ENCODE results near the gene CYTH3. TPM values are rescaled to one million over a fixed set of nuclear protein-coding genes. Genes with fewer than 3 reads are reported as not detected.
"Not testable (repeated sequence)": the region's sequence is repeated elsewhere in the genome, so short reads cannot be mapped to it uniquely, and the experiment has no call there.

The CYTH3 gene
- total RNA-seq, 2 donors from 2014 or later: 12.3 to 37.7 TPM

DNA sequence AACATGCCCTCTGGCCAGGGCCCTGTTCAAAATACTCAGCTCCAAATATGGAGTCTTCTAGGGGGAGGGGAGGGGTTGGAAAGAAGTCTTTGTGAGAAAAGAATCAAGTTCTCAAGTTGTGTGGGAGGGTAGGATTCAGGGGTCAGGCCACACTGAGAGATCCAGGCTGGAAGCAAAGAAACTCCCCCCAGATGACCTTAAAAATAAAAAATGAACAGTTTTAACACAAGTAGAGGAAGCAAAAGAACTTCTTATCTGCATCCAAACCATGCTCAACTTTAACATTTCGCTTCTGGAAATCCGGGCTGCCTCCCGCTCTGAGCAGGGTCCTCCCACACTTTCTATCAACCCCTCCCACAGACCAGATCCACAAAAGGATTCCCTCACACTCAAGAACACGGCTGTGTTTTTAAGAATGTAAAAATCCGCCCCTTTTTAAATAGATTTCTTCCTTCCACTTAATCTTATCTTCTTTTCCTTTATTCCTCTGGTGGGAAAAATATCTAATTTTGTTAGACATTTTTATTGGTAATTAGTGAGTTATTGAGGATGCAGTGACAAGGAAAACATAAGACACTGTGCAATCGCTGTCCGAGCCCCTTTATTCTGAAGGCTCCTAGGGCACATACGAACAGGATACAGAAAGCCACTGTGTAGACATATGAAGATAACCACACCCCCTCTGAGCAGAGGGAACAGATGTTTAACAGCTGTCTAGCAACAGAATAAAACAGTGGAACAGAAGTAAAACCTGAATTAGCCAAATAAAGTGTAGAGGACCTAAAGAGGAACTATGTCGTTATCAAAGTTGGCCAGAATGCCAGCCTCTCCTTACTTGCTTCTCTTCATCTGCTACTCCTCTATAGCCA, 43.8 kb downstream of the CYTH3 start:
- Histone ChIP-seq H3K4me3 (no peak overlapping the region), H3K27me3 (replicated peaks; ENCODE audit: insufficient read depth) (no peaks in the 10 kb centered on the region)
- no peak for DNase-seq (ENCODE audit: low spot score)

DNA sequence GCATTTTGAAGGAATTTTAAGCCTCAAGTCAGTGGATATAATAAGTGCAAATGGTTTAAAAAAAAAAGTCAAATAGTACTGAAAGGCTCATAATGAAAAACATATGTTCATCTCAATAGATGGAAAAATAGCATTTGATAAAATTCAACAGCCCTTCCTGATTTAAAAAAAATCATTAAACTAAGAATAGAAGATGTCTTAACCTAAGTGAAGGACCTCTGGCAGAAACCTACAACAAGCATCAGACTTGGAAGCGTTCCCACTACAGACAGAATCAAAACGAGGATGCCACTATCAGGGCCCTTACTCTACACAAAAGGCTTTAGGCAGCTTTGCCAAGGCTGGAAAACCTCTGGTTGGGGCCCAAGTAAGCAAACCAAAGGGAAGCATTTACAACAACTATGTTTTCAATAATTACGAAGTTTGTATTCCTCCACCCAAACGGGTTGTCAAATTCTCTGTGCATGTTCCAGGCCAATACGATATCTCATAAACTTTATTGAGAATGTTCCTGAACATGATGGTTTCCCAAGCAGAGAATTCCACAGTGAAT, 45.1 kb downstream of the CYTH3 start:
- intact Hi-C loops (cut with DNase I): no loop called here
- TF ChIP-seq, protein P1, sequence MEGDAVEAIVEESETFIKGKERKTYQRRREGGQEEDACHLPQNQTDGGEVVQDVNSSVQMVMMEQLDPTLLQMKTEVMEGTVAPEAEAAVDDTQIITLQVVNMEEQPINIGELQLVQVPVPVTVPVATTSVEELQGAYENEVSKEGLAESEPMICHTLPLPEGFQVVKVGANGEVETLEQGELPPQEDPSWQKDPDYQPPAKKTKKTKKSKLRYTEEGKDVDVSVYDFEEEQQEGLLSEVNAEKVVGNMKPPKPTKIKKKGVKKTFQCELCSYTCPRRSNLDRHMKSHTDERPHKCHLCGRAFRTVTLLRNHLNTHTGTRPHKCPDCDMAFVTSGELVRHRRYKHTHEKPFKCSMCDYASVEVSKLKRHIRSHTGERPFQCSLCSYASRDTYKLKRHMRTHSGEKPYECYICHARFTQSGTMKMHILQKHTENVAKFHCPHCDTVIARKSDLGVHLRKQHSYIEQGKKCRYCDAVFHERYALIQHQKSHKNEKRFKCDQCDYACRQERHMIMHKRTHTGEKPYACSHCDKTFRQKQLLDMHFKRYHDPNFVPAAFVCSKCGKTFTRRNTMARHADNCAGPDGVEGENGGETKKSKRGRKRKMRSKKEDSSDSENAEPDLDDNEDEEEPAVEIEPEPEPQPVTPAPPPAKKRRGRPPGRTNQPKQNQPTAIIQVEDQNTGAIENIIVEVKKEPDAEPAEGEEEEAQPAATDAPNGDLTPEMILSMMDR (IDR thresholded peaks at IDR 0.05): no peak
- TF ChIP-seq POLR2AphosphoS5 (IDR thresholded peaks at IDR 0.05): no peak
- TF ChIP-seq POLR2A (IDR thresholded peaks at IDR 0.05): no peak
- Histone ChIP-seq H3K27me3 (replicated peaks; ENCODE audit: insufficient read depth) (no peaks in the 10 kb centered on the region), H3K27ac (no peak overlapping the region), H3K4me3 (no peak overlapping the region), H3K4me1 (replicated peaks) (no peaks in the 10 kb centered on the region), H3K9me3 (no peaks in the 10 kb centered on the region), H3K36me3 (no peaks in the 10 kb centered on the region)
- DNase-seq (ENCODE audit: low spot score): no peak
- 20% methylated on average over 5 of the region's 5 CpGs for WGBS

More for the DNA sequence above, 43.8 kb downstream of the CYTH3 start:
- Histone ChIP-seq H3K36me3 (no peaks in the 10 kb centered on the region), H3K9me3 (no peaks in the 10 kb centered on the region), H3K4me1 (replicated peaks) (no peaks in the 10 kb centered on the region), H3K27ac (peak overlapping the region in 1 of 2 donors; percentile 5)
- no peak for TF ChIP-seq POLR2A (IDR thresholded peaks at IDR 0.05)
- TF ChIP-seq, protein P1 (IDR thresholded peaks at IDR 0.05): no peak
- no peak for TF ChIP-seq POLR2AphosphoS5 (IDR thresholded peaks at IDR 0.05)
- WGBS: 35% methylated on average over 9 of the region's 9 CpGs
- intact Hi-C loops (cut with DNase I): no loop called here

DNA sequence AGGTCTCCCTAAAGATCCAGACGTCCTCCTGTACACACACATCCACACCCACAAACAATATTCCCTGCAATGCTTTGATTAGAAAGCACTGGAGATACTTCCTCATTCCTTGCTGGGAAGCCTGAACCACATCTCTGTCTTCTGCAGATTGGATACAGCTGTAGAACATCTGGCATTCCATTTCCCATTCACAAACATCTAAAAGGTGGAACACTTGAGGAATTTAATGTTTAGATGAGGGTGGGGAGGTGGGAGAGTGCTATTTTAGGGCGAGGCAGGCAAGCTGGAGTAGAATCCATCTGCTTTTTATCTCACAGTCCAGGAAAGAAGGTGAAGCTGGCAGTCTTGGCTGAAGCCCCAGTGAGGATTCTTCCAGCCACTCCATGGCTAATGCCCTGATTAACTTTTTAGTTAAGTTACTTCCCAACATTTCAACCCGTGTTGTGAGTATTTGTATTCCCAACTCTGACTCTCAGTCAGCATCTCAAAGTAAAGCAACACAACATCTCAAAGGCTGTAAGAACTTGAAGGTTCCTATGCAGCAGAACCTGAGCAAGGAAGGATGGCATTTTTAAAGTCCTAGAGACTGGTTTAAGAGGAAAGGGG, 46.1 kb downstream of the CYTH3 start:
- no peak for TF ChIP-seq POLR2A (IDR thresholded peaks at IDR 0.05)
- TF ChIP-seq POLR2AphosphoS5 (IDR thresholded peaks at IDR 0.05): no peak
- TF ChIP-seq, protein P1 (IDR thresholded peaks at IDR 0.05): no peak
- no peak for DNase-seq (ENCODE audit: low spot score)
- Histone ChIP-seq H3K4me1 (replicated peaks) (no peaks in the 10 kb centered on the region), H3K27me3 (replicated peaks; ENCODE audit: insufficient read depth) (no peaks in the 10 kb centered on the region), H3K9me3 (no peaks in the 10 kb centered on the region), H3K4me3 (no peak overlapping the region), H3K27ac (no peak overlapping the region), H3K36me3 (no peaks in the 10 kb centered on the region)
- WGBS: 38% methylated on average over 3 of the region's 3 CpGs
- intact Hi-C loops (cut with DNase I): no loop called here

DNA sequence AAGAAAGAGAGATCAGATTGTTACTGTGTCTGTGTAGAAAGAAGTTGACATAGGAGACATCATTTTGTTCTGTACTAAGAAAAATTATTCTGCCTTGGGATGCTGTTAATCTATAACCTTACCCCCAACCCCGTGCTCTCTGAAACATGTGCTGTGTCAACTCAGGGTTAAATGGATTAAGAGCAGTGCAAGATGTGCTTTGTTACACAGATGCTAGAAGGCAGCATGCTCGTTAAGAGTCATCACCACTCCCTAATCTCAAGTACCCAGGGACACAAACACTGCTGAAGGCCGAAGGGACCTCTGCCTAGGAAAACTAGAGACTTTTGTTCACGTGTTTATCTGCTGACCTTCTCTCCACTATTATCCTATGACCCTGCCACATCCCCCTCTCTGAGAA, 49.0 kb downstream of the CYTH3 start:
- H3K4me3 ChIP-seq; H3K27ac ChIP-seq; H3K9me3 ChIP-seq; H3K4me1 ChIP-seq (replicated peaks); DNase-seq (ENCODE audit: low spot score); H3K36me3 ChIP-seq; intact Hi-C loops (cut with DNase I); H3K27me3 ChIP-seq (replicated peaks; ENCODE audit: insufficient read depth): not testable (repeated sequence)
- WGBS: 60% methylated on average over 4 of the region's 4 CpGs

DNA sequence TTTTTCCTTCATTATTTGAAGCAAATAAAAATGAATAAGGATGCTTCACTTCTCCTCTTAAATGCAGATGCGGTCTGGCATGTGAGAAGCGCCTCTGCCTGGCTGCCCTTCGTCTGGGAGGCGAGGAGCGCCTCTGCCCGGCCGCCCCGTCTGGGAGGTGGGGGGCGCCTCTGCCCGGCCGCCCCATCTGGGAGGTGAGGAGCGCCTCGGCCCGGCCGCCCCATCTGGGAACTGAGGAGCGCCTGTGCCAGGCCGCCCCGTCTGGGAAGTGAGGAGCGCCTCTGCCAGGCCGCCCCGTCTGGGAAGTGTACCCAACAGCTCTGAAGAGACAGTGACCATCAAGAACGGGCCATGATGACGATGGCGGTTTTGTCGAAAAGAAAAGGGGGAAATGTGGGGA, 49.4 kb downstream of the CYTH3 start:
- H3K27me3 ChIP-seq (replicated peaks; ENCODE audit: insufficient read depth); H3K36me3 ChIP-seq; intact Hi-C loops (cut with DNase I); H3K4me1 ChIP-seq (replicated peaks); H3K27ac ChIP-seq; H3K4me3 ChIP-seq; H3K9me3 ChIP-seq; DNase-seq (ENCODE audit: low spot score): not testable (repeated sequence)
- WGBS: 96% methylated on average over 25 of the region's 25 CpGs

Measured in prostate gland (tissue), 2 donors.